Tibial nerve (tissue), 3 donors: ENCODE results near the gene VGLL3.

Experiments
- POLR2A ChIP-seq, 2 donors: fragments of 450-650 bp; IDR thresholded peaks; one replicate each; pipeline ENCODE4 v1.6.1; 2017; ENCODE audit warnings: antibody characterized with exemption in 2 of 2, mild to moderate bottlenecking in 2 of 2, moderate library complexity in 2 of 2
- TF ChIP-seq, protein P1 (sequence below), 5 experiments: fragments of 200-600 bp in 3 of 5; fragments of 450-650 bp in 2 of 5; sonication (generic) in 3 of 5; IDR thresholded peaks; one replicate each; pipeline ENCODE4 v1.5.1; 2016 to 2019; ENCODE audit warnings: antibody characterized with exemption in 5 of 5, mild to moderate bottlenecking in 3 of 5, moderate library complexity in 2 of 5

DNA sequence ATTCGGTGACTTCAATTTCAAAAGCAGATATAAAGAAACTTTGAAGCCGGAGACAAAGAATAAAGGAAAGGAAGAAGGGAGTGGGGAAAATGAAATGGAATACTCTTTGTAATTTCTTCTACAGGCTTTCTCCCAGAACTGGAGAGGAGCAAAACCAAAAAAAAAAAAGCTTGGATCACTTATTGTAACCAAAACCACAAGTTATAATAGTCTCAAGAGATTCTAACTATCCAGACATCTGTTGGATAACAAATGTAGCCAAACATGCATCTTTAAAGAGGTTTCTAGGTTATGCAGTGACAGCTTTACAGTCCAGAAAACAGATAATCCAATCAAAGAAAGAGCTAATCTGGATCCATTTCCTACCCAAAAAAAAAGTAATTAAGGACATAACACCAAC is 36.2 kb downstream of the VGLL3 start:
- TF ChIP-seq, protein P1, sequence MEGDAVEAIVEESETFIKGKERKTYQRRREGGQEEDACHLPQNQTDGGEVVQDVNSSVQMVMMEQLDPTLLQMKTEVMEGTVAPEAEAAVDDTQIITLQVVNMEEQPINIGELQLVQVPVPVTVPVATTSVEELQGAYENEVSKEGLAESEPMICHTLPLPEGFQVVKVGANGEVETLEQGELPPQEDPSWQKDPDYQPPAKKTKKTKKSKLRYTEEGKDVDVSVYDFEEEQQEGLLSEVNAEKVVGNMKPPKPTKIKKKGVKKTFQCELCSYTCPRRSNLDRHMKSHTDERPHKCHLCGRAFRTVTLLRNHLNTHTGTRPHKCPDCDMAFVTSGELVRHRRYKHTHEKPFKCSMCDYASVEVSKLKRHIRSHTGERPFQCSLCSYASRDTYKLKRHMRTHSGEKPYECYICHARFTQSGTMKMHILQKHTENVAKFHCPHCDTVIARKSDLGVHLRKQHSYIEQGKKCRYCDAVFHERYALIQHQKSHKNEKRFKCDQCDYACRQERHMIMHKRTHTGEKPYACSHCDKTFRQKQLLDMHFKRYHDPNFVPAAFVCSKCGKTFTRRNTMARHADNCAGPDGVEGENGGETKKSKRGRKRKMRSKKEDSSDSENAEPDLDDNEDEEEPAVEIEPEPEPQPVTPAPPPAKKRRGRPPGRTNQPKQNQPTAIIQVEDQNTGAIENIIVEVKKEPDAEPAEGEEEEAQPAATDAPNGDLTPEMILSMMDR (IDR thresholded peaks at IDR 0.05): no peak
- no peak for TF ChIP-seq POLR2A (IDR thresholded peaks at IDR 0.05)
